Left cardiac atrium (tissue), 4 donors: ENCODE data around the gene FAM76B. TPM values are rescaled to one million over a fixed set of nuclear protein-coding genes. Genes with fewer than 3 reads are reported as not detected.
A peak's percentile ranks its signal among the peaks of the same experiment; 100 is the strongest.

ENCODE experiments used
- ATAC-seq, 2 donors: fragments of 200-7000 bp; cut with Tn5 transposase; one replicate each; pipeline ENCODE4 v1.9.1; 2020; ENCODE audit warnings: mild to moderate bottlenecking in 2 of 2, moderate library complexity in 2 of 2
- DNase-seq: peaks from one replicate; pipeline ENCODE4 v3.0.0-alpha.2; 2020
- intact Hi-C, 2 donors: fragments of 100-400 bp; cut with DNase I; formaldehyde crosslinking; loops; one replicate each; pipeline versions ENCODE4 v1.14.1 to v1.15.1; 2022 to 2023
- total RNA-seq, 2 donors: library from RNA; stranded (reverse); fragmentation: NEBNext Ultra II Directional; extraction: Animal tissue kit (Norgen Biotek cat#: 25700); gene quantifications; one replicate each; pipeline ENCODE4 v1.2.1, GENCODE V29; 2021
- donor health status: DM: no; HTN: yes; CAD: no.
- donor health status: DM: no; HTN: yes; CAD: no; lungs with severe emphysema.
- donor health status: DM: yes; HTN: yes; CAD: no.
- donor health status: Dilated cardiomyopathy.

The FAM76B gene
- total RNA-seq, 2 donors from 2014 or later, result 8.0 to 11.4 TPM

DNA sequence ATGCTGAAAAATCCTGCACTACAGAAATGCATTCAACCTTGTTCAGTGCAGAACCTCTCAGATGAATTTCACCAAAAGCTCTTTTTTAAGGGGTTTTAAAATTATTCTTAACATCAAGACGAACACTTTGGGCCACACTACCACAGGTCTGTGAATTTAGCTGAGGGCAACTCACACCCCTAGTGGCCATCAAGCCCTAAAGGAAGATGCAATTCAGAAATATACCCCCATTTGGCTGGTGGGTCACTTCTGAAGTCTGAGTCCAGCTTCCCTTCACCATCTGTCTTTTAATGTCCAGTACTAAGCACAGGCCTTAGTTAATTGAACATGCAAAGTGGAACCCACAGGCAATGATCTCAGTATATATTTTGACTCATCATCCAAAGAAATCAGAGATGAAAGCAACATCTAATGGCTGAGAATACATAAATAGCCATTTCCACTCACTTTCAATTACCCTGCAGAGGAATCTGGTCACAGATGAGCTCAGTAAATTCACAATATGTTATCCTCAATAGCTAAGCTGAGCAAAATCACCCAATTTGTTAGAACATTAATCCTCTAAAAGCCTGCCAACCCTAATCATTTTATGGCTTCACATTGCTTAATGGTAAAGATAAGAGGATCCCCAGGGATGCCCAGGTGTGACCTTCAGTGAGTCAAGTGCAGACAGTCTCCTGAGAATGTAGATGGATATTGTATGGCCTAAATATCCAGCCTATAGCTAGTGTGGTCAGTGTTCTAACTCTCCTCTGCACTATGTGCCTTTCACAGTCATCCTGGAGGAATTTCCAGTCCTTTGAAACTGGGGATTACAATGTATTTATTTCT is 50.3 kb downstream of the FAM76B start:
- ATAC-seq (no peak), DNase-seq (no peak)
- intact Hi-C loops, result no loop called here

DNA sequence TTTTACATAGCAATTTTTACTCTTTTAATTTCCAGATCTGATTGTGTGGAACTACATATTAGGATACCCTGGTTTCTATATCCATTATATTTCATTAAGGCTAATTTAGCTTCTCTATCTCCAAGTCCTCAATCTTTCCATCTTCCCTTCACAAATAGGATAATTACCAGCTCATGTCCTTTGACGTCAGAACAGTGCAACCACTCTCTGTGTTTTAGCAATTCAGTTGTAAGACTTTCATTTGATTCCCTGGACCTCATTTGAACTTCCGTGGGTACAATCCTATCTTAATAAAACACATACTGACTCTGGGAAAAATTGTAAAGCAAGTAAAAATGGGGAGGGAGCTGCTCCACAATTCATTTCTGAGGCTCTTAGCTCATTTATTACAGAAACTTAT is 52.8 kb downstream of the FAM76B start:
- peak; percentile 36 to 53 for ATAC-seq
- intact Hi-C loops, result no loop called here

DNA sequence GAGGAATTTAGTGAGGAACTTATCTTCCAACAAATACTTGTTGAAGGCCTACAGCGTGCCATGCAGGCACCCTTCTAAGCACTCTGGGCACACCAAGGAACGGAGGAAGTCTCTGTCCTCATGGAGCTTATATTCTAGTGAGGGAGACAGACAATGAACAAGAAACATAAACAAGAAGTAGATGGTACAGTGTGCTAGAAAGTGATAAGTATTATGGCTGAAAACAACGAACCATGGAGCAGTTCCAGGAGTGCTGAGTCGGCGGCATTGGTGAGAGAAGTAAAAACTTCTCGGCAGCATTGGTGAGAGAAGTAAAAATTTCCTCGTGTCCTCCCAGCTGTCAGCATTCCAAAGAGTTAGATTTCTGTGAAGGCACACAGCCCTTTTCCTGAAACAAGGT is 53.2 kb downstream of the FAM76B start:
- DNase-seq (no peak), ATAC-seq (peak; percentile 12 to 41)
- intact Hi-C loops, result no loop called here

More for the DNA sequence above, 52.8 kb downstream of the FAM76B start:
- no peak for DNase-seq

DNA sequence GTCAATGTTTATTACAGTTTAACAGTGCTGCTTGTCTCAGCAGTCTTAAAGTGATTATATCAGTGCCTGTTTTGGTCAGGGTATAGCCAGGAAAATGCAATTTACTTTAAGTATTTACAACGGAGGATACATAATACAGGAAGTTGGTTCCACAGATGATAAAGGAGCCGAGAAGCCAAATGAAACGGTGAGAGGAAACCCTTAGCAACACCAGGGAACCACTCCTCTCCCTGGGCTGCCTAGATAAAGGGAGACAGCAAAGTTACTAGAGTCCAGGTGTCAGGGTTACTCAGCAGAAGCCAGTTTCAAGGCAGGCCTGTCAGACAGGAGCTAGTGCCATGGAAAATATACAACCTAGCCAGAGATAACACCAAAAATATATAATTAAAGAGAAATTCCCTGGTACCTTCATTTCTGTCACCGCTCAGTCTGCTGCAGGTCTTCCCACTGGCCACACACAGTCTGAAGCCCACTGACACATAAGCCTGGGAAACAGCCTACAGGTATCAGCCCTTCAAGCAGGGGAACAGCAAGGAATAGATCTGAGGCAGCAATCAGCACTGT is 55.5 kb downstream of the FAM76B start:
- intact Hi-C loops, result no loop called here
- DNase-seq, result no peak
- ATAC-seq, result peak in 1 of 2 donors; percentile 58

DNA sequence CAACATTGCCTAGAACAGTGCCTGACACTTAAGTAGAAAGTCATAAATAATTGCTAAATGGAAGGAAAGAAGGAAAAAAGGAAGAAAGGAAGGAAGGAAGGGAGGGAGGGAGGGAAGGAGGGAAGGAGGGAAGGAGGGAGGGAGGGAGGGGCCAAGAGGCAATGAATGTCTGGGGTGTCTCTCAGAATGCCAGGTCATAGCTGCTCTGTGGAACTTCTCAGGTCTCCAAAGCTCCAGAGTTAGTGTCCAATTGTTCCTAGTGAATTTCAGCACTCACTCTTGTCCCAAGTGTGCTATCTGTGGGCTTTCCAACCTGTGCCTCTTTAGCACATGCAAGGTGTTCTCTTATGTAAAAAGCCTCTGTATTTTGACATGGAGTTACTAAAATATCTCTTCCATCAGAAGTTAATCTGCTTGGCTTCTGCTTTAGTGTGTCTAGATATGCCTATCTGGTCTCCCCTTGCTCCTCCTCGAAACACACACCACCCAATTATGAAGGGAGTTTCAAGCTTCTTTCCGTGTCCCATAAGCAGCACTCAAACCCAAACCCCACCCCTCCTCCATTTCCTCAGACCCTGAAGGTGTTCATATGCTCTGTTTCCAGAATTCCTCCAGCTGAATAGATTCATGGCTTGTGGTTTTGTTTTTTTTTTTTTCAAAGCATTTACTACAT is 56.5 kb downstream of the FAM76B start:
- intact Hi-C loops, result no loop called here
- ATAC-seq, result no peak
- DNase-seq, result no peak

DNA sequence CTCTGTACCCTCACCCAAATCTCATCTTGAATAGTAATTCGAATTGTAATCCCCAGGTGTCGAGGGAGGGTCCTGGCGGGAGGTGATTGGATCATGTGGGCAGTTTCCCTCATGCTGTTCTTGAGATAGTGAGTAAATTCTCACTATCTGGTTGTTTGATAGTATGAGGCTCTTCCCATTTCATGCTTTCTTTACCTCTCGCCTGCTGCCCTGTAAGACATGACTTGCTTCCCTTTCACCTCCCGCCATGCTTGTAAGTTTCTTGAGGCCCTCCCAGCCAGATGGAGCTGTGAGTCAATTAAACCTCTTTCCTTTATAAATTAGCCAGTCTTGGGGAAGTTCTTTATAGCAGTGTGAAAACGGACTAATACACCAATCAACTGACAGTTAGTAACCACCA is 60.1 kb downstream of the FAM76B start:
- intact Hi-C loops, result no loop called here

DNA sequence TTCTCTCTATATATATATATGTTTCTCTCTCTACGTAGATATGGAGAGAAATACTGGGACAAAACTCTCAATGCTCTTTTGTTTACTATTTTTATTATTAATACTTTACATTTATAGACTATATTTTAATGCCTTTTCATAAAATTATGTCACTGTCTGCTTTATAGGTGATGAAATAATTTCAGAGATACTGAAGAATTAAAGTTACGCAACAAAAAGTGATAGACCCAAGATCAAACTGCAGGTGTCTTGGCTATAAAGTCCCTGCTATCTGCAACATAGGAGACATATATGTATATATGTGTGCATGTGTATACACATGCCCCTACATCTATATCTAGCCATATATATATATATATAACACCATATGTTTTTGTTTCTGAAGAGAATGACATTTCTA is 60.8 kb downstream of the FAM76B start:
- DNase-seq (no peak), ATAC-seq (no peak)
- intact Hi-C loops, result no loop called here

More for the DNA sequence above, 60.1 kb downstream of the FAM76B start:
- DNase-seq, result no peak
- ATAC-seq, result no peak

DNA sequence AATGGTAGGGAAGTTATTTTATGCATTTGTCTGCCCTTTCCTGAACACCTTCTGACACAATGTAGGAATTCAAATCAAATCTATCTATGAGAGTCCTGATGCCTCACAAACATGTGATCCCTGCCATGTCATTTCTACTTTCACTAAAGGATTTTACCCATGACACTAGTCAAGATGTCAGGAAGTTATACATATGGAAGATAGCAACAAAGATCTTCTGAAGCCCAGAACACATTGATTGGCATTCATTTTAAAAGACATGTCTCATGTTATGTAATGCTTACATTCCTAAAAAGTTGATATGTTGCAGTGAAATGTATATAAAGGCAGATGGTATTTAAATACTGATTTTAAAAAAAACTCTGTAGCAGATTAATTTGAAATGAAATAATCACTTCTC is 61.5 kb downstream of the FAM76B start:
- ATAC-seq (no peak), DNase-seq (no peak)
- intact Hi-C loops, result no loop called here

DNA sequence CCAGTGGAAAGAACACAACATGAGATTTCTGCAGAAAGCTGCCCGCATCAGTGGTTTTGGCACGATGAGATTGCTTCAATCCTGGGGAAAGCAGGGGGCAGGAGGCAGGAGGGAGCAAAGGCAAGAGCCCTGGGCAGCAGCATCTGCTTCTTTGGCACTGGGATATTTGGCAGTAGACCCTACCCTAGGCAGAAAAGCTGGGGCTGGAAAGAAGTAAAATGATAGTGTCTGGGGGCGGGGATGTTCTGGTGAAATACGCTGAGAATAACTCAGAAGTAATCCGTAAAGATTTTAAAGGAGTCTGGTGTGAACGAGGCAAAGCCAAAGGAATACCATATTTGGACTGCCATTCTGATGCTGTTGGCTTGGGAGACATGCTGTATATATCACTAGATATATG is 62.0 kb downstream of the FAM76B start:
- no peak for DNase-seq
- ATAC-seq, result no peak
- intact Hi-C loops, result no loop called here

DNA sequence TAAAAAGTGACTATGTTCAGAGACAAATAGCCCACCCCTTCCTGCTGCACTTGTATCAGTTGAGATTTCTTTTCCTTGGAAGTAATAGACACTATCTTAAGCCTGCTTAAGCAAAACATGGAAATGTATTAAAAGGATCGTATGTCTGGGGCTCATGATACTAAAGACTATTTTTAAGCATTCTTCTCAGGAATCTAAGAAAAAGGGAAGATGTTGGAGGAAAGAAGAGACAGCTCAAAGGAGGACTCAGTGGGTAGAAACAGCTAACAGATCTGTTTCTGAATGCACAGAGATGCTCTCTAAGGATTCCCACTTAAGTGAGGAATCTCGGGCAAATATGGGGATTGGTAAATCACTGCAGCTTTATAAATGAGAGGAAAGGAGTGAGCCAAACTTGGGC is 62.5 kb downstream of the FAM76B start:
- intact Hi-C loops, result no loop called here

DNA sequence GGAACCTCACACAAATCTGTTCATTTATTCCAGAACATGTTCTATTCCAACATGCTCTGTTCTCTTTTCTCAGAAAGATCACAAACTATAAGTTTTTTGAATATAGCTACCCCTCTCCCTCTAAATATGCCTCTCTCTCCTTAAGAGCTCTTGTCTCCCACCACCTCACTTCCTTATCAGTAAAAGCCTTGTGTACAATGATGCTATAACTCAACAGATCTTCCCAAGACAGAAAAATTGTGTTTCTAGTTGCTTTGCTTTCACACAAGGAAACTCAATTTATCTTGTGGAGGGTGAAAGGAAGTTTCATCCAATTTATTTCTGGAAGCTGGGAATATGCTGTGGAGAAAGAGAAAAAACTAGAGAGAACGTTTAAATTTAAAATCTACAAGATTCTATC is 64.4 kb downstream of the FAM76B start:
- no peak for ATAC-seq
- intact Hi-C loops, result no loop called here

More for the DNA sequence above, 62.5 kb downstream of the FAM76B start:
- DNase-seq, result no peak
- no peak for ATAC-seq

DNA sequence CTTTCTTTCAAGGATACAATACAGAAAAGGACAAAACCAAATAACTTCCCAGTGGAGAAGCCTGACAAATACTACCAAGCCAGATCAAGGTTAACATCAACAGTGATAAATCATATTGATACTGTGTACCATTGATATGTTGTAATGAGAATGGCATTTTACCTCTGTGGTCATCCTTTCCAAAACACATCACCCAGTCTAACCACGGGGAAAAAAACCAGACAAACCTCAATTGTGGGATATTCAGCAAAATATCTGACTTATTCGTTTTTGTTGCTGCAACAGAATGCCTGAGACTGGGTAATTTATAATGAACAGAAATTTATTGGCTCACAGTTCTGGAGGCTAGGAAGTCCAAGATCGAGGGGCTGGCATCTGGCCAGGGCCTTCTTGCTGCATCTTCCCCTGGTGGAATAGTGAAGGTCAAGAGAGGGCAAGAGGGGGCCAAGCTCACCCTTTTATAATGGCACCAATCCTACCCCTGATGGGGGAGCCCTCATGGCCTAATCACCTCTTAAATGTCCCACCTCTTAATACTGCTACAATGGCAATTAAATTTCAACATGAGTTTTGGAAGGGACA is 66.1 kb downstream of the FAM76B start:
- ATAC-seq, result no peak

More for the DNA sequence above, 64.4 kb downstream of the FAM76B start:
- no peak for DNase-seq

DNA sequence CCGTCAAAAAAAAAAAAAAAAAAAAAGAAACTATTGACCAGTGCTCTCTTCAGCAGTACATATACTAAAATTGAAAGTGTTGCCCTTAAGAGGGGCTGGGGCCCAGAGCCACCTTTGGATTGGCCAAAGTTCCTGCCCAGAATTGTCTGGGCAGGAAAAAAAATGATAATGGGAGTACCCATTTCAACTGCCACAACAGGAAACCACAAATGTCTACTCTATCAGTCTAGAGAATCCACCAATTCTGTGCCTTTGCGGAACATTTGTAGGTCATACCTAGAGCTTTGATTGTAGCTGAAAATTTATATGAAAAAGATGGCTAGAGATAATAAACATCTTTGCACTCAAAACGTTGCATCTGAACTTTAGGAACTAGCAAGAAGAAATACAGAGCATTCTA is 69.4 kb downstream of the FAM76B start:
- no peak for ATAC-seq
- DNase-seq, result no peak
- intact Hi-C loops, result no loop called here

More for the DNA sequence above, 66.1 kb downstream of the FAM76B start:
- intact Hi-C loops, result no loop called here
- no peak for DNase-seq

Other genes starting within 250 kb of the FAM76B start
- 10 to 100 TPM; 21.8 to 26.0 TPM for gene CEP57, start 716 bp upstream of the FAM76B start, total RNA-seq
- gene MTMR2, start 134.3 kb upstream of the FAM76B start, total RNA-seq, result 10 to 100 TPM; 15.6 to 22.0 TPM